Stomach (tissue), 4 donors: ENCODE results near the gene TRIM38.
"Not testable (repeated sequence)": the region's sequence is repeated elsewhere in the genome, so short reads cannot be mapped to it uniquely, and the experiment has no call there.

Experiments used
- POLR2A ChIP-seq, 4 donors: fragments of 450-650 bp; IDR thresholded peaks; one replicate each; pipeline ENCODE4 v1.6.1; 2016; ENCODE audit warnings: antibody characterized with exemption in 4 of 4, control low read depth in 2 of 4, mild to moderate bottlenecking in 1 of 4, moderate library complexity in 1 of 4
- TF ChIP-seq, protein P1 (sequence below), 7 experiments: fragments of 450-650 bp in 4 of 7; fragments of 200-600 bp in 3 of 7; sonication (generic) in 3 of 7; IDR thresholded peaks; one replicate each; pipeline ENCODE4 v1.5.1; 2016 to 2019; ENCODE audit warnings: antibody characterized with exemption in 7 of 7, control low read depth in 2 of 7, mild to moderate bottlenecking in 1 of 7

DNA sequence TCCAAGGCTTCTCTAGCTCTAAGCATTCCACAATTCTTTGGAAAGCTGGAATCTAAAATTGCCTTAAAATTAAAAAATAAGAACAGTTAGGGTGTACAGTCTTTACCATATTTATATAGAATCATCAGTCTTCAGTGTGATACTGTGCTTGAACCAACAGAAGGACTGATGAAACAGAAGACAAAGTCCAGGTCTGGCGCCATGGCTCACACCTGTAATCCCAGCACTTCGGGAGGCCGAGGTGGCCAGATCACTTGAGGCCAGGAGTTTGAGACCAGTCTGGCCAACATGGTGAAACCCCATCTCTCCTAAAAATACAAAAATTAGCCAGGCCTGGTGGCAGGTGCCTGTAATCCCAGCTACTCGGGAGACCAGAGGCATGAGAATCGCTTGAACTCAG, 51.8 kb downstream of the TRIM38 start:
- TF ChIP-seq, protein P1, sequence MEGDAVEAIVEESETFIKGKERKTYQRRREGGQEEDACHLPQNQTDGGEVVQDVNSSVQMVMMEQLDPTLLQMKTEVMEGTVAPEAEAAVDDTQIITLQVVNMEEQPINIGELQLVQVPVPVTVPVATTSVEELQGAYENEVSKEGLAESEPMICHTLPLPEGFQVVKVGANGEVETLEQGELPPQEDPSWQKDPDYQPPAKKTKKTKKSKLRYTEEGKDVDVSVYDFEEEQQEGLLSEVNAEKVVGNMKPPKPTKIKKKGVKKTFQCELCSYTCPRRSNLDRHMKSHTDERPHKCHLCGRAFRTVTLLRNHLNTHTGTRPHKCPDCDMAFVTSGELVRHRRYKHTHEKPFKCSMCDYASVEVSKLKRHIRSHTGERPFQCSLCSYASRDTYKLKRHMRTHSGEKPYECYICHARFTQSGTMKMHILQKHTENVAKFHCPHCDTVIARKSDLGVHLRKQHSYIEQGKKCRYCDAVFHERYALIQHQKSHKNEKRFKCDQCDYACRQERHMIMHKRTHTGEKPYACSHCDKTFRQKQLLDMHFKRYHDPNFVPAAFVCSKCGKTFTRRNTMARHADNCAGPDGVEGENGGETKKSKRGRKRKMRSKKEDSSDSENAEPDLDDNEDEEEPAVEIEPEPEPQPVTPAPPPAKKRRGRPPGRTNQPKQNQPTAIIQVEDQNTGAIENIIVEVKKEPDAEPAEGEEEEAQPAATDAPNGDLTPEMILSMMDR (IDR thresholded peaks at IDR 0.05), result not testable (repeated sequence)
- TF ChIP-seq POLR2A (IDR thresholded peaks at IDR 0.05), result not testable (repeated sequence)
